ENCODE data around the gene FCER1G.

FCER1G gene

GRCh38 chr1:161233102-161233501, 18.0 kb downstream of the FCER1G start:
- Histone ChIP-seq H3K4me3 (replicated peaks; ENCODE audit: insufficient read depth, low read length) (no peak overlapping the region), H3K27me3 (ENCODE audit: insufficient read depth, poor library complexity, severe bottlenecking) (no peaks in the 10 kb centered on the region), H3K27ac (replicated peaks) (no peak overlapping the region)
- no peak for DNase-seq (ENCODE audit: low read depth in 1 of 2, low spot score in 1 of 2)
- TF ChIP-seq GABPA (IDR thresholded peaks at IDR 0.05; ENCODE audit: low read depth) (no peak), POLR2AphosphoS5 (IDR thresholded peaks at IDR 0.05; ENCODE audit: low read depth) (no peak), CTCF (IDR thresholded peaks at IDR 0.05; ENCODE audit: insufficient read depth, low read length) (no peak), REST (IDR thresholded peaks at IDR 0.05; ENCODE audit: insufficient replicate concordance, low read depth) (no peak)

- no peak overlapping the region for H3K4me3 ChIP-seq (replicated peaks; ENCODE audit: insufficient read depth, low read length)
- TF ChIP-seq POLR2AphosphoS5 (IDR thresholded peaks at IDR 0.05; ENCODE audit: low read depth) (no peak), REST (IDR thresholded peaks at IDR 0.05; ENCODE audit: insufficient replicate concordance, low read depth) (no peak), GABPA (IDR thresholded peaks at IDR 0.05; ENCODE audit: low read depth) (no peak), CTCF (IDR thresholded peaks at IDR 0.05; ENCODE audit: insufficient read depth, low read length) (no peak), SPI1 (IDR thresholded peaks at IDR 0.05; ENCODE audit: borderline replicate concordance, low read depth) (no peak)
- DNase-seq (ENCODE audit: low read depth in 1 of 2, low spot score in 1 of 2), result no peak
- H3K27me3 ChIP-seq (ENCODE audit: insufficient read depth, poor library complexity, severe bottlenecking), result no peaks in the 10 kb centered on the region
- no peak overlapping the region for H3K27ac ChIP-seq (replicated peaks)
Measured at GRCh38 chr1:161235957-161236775, 21.1 kb downstream of the FCER1G start.

GRCh38 chr1:161238039-161238473, 23.0 kb downstream of the FCER1G start, which contains the start of gene NR1I3:
TSS of gene NR1I3 (minus strand) at chr1:161238203. CDS start at chr1:161236565, 1,638 bp downstream.
- Histone ChIP-seq H3K27me3 (ENCODE audit: insufficient read depth, poor library complexity, severe bottlenecking) (no peaks in the 10 kb centered on the region), H3K4me3 (replicated peaks; ENCODE audit: insufficient read depth, low read length) (no peak within 1 kb of the TSS), H3K27ac (replicated peaks) (no peak within 1 kb of the TSS)
- DNase-seq (ENCODE audit: low read depth in 1 of 2, low spot score in 1 of 2), result no peak
- TF ChIP-seq CTCF (IDR thresholded peaks at IDR 0.05; ENCODE audit: insufficient read depth, low read length), result no peak
- TF ChIP-seq SPI1 (IDR thresholded peaks at IDR 0.05; ENCODE audit: borderline replicate concordance, low read depth), result no peak
- TF ChIP-seq GABPA (IDR thresholded peaks at IDR 0.05; ENCODE audit: low read depth), result no peak
- no peak for TF ChIP-seq POLR2AphosphoS5 (IDR thresholded peaks at IDR 0.05; ENCODE audit: low read depth)
- no peak for TF ChIP-seq REST (IDR thresholded peaks at IDR 0.05; ENCODE audit: insufficient replicate concordance, low read depth)
